HG02938 (cell line): Measurements from ENCODE around the gene OTOF.
"Not testable (repeated sequence)": the region's sequence is repeated elsewhere in the genome, so short reads cannot be mapped to it uniquely, and the experiment has no call there.

Experiments
- ATAC-seq: cut with Tn5 transposase; IDR thresholded peaks from one replicate; pipeline ENCODE4 v1.9.1; 2021; ENCODE audit warnings: mild to moderate bottlenecking, moderate library complexity; ENCODE audit not compliant: unreplicated experiment

Gene OTOF

DNA sequence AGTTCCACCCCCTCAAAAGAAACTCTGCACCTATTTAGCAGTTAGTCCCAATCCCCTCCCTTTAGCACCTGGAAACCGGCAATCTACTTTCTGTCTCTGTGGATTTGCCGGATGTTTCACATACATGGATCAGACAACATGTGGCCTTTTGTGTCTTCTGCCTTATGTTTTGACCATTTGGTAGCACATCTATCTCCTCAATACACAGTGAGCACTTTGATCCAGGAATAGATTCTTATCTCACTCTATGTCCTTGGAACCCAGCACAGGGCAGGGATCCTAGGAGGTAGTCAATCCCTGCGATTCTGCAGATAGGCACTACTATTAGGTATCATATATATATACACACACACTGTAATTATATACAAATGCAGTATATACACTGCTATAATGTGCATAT is 3.8 kb upstream of the OTOF start:
- ATAC-seq, result no peak

DNA sequence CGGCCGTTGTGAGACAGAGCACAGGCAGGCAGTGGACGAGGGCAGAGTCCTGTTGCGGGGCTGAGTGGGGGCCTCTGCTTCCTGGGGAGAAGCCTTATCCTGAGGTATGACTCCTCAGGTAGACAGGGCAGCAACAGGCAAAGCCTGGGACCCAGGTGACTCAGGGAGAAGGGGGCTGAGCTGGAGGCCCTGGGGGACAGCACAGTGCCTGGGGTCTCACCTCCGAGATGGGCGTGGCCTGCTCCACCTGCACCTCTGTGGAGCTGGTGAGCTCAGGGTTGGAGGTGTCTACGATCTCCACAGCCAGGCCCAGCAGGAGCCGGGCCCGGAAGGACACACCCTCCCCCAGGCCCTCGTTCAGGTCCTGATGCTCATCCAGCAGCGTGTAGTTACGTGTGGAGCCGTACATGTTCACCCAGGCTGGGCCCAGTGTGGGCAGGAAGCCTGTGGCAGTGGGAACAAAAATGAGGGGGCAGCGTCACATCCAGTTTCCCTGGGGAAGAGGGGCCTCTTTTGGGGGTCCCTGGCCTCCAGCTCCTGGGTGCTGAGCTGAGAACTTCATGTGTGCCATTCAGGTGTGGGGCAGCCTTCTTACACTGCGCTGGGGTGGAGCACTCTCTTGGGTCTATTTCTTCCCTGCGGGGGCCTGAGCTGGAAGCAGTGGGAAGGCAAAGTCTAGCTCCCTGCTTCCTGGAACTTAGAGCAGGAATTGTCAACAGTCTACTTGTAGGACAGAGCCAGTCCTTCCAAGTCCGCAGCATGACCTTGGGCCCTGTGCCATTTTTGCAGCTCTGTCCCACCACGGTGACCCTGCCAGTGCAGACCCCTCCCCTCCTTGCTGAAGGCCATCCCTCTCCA is 2.9 kb upstream of the OTOF start:
- ATAC-seq, result no peak

DNA sequence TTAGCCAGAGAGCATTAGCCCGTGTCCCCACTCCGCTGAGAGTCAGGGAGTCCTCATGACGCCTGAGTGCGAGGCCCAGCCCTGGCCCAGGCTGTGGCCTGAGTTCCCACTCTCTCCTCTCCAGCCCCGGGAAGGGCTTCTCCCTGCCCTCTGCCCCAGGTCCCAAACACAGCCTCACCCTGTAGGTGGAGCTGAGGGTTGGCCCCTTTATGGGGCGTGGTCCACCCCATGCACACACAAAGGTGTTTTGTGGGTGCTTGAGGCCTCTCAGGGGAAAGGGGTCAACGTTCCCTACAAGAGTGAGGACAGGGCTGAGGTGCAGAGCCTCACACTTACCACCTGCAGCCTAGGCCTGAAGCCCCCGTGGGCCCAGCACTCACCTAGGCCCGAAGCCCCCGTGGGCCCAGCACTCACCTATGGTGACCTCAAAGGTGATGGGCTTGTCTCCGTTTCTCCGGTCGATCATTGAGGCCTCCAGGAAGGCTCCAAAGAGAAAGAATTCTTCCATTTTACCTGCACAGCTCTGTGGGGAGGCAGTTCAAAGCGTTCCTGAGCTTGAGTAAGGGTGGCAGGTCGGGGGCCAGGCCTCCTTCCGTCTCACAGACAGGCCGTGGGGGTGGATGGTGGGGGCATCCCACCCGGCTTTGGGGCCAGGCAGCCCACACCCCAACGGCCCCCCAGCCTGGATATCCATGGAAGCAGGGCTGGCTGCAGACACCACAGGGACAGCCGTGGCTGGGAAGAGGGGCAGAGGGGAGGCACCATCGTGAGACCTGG is 2.1 kb upstream of the OTOF start:
- ATAC-seq, result no peak

DNA sequence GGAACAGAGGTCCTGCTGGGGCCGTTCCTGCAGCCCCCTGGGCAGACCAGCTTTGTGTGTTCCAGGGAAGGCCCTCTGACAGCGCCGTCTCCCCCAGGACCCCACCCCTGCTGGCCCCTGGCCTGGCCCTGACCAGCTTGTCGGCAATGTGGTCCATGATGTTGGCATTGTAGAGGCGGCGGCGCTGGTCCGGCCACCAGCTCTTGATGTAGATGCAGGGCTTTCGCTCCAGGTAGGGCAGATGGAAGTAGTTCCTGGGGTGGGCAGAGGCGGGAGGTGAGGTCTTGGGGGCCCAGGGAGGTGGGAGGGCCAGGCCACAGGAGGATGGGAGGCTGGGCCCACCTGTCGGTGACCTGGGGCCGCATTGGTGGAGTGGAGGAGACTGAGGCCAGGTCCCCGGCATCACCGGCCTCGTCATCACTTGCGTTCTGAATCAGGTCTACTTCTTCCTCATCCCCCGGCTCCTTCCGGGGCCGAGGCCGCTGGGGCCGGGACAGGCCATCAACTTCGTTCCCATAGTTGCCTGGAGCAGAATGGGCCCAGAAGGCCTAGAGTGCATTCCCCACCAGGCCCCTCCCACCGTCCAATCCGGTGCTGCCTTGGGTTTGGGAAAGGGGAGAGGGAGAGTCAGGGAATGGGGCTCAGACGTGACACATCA is 1.3 kb upstream of the OTOF start:
- ATAC-seq, result no peak

DNA sequence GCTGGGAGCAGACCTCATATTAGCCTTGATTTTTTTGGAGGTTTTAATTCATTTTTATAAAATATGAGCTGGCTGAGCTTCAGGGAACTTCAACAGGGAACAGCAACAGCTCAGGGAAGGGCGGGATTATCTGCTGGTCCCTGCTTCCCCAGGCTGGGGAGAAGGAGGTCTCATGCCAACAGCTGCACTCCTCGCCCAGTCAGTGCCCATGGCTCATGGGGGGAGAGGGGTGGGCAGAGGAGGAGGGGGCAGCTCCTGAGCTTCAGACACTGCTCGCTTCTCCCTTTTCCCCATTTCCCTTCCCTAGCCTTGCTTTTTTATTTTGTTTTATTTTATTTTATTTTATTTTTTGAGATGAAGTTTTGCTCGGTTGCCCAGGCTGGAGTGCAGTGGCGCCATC is 442 bp upstream of the OTOF start:
- ATAC-seq, result no peak

DNA sequence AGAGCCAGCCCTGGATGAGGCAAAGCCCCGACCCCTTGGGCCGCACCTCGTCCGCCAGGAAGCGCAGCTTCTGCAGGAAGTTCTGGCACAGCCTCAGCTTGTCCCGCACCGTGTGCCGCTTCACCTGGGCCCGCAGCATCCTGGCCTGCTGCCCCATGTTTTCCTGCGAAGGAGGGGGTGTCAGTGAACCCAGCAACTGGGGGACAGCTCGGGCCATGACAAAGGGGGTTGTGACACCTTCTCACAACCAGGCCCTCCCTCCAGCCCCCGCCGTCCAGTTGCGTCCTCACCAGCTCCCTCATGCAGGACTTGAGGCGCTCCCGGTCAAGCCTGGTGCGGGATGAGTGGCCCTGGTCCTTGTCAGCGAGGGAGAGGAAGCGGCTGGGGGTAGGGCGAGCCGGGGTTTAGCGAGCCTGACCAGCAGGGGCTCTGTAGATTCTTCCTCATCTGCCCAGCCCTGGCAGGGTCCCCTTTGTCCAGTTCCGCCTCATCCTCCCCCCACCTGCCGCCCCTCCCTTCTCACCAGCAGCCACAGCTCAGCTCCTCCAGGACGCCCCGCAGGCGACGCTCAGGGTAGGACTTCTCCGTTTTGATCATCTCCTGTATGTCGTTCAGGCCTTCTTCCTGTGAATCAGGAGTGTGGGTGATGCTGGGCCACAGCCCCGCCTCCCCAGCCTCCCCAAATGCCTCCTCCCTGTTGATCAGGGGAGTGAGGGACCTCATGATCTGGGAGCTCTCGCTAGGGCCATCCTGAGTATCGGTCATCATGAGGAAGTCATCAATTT is 606 bp downstream of the OTOF start:
- ATAC-seq, result no peak

DNA sequence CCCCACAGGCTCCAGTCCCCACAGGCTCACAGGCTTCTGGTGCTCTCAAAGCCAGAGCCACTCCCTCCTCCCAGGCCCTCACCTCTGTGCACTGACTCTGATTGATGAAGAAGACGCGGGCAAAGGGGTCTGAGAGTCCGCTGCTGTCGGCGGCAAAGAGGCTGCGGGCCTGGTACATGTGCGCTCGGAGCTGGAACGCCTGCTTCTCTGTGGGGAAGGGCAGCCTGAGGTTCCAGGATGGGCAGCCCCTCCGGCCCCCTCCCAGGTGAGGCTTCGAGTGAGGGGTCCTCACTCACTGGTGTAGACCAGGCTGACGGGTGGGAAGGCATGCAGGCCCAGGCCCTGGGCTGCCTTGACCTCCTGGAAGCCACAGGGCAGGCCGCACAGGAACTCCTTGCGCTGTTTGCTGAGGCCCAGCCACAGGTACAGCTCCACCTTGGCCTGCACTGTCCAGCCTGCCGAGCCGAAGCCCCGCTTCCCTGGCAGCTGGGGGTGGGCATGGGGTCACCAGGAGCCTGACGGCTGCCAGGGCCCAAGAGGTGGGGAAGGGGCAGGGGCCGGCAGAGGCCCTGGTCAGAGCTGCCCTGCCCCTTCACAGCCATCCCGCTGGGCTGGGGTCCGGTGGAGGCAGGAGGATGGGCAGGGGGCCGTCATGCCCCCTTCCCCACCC is 2.0 kb downstream of the OTOF start:
- ATAC-seq, result no peak

DNA sequence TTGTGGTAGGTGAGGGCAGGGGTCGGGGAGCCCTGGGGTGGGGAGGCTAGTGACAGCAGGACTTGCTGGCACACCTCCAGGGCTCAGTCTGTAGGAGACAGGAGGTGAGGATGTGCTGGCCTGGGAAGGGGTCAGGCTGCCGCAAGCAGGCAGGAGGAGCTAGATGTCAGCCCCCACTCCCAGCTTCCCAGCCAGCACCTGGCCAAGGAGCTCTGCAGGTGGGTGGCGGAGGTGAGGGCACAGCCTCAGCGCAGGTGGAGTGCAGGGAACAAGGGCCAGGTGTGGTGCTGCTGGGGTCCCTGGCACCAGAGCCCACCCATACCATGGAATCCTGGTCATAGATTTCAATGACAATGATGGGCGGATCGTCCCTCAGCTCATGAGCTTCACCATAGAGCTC is 2.9 kb downstream of the OTOF start:
- ATAC-seq, result no peak

DNA sequence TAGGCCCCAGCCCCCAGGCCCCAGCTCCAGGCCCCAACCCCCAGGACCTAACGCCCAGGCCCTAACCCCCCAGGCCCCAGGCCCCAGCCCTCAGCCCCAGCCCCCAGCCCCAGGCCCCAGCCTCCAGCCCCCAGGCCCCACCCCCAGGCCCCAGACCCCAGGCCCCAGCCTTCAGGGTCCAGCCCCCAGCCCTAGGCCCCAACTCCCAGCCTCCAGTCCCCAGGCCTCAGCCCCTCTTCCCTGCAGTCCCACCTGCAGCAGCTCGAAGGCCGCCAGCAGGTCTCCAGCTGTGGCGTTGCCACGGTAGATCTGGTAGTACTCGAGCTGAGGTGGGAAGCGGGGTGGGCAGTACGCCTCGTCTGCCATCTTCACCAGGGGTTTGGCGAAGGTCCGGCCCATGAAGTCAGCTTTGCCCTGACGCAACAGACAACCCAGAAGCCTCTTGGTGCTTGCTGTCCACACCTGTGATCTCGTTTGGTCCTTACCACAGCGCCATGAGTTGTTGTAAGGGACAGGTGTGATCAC is 3.6 kb downstream of the OTOF start:
- ATAC-seq, result no peak

DNA sequence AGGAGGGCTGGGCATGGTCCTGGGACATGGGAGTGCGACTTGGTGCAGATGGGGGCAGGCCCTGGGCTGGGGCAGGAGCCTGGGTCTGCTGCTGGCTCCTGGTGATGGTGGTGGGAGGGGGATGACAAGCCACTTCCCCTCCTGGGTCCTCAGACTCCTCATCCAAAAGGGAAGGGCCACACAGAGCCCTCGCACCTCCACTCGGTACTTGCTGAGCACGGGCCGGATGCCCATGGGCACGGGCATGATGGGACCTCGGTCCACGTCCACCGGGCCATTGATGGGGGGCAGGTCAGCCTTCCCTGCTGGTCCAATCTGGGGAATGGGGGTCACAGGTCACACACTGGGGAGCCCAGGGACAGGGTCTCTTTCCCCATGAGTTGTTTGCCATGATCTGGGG is 4.1 kb downstream of the OTOF start:
- no peak for ATAC-seq

DNA sequence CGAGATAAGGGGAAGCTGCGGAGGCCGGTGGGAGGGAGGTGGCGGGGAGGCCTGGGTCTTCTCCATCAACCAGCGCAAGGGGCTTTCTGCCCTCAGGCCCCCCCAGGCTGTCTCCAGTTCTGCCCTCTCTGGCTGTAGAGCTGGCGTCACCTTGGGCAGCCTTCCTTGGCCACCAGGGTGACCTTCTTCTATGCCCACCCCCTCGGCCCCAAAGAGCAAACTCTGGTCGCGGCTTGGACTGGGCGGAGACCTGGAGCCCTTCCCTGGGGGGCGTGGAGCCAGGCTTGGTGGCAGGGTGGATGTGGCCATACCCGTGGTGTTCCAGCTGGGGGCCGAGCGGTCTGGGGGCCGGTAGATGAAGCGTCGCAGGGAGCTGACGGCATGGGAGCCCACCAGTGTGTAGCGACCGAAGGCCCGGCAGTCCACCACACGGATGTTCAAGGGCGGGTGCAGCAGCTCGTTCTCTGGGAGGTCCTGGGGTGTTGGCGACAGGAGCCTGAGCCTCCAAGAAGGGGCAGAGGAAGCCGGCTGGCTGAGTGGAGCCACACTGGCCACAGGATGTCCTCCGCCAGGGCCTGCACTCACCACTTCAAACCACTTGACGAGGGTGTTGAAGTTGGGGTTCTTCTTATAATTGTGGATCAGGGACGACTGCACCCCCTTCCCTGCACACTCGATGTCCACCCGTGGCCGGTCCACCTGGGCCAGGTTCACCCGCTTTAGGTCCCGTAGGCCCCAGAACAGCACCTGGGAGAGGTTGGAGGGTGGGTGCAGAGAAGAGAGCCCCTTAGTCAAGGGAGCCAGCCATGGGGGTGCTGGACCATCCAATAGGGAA is 4.9 kb downstream of the OTOF start:
- no peak for ATAC-seq

DNA sequence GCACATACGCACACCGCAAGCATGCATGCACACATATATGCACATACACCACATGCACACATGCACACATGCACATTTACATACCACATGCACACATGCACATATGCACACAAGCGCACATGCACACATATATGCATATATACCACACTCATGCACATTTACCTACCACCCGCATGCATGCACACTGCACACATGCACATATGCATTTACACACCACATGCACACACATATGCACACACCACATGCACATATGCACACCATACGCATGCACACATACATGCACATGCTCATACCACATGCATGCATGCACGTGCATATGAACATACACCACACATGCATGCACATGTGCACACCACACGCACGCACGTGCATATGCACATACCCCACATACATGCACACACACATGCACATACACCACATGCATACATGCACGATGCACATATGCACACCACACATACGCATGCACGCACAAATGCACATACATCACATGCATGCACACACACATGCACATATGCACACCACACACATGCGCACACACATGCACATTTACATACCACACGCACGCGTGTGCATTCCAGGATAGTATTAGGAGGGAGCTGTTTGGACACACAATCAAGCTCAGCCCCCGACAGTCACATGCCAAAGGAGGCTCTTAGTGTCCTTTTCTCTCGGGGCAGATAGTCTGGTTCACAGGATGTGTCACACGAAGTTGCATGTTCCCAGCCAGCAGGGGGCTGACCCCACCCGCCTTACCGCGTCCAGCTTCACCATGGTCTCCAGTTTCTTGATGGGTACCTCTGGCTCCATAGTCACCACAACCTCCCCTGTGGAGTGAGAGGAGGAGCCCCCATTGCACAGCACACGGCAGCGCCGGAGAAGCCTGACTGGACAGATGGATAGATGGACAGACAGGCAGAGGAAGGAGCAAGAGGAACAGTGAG is 5.9 kb downstream of the OTOF start:
- no peak for ATAC-seq

DNA sequence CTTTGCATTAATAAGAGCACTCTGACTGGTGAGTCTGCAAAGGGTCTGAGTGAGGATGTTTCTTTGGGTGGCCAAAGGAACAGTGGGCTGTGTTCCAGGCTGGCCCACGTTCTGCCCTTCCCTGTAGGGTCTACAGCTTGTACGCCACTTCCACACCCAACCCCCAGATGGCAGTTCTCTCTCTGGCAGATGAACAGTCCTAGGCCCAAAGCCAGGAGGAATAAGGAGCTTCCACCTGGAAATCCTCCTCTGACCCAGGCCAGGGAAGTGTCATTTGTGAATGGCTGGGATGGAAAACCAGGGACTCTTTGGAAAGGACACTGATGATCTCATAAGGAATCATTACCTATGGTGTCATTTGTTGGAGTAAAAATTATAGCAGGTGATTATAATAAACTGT is 6.6 kb downstream of the OTOF start:
- no peak for ATAC-seq

DNA sequence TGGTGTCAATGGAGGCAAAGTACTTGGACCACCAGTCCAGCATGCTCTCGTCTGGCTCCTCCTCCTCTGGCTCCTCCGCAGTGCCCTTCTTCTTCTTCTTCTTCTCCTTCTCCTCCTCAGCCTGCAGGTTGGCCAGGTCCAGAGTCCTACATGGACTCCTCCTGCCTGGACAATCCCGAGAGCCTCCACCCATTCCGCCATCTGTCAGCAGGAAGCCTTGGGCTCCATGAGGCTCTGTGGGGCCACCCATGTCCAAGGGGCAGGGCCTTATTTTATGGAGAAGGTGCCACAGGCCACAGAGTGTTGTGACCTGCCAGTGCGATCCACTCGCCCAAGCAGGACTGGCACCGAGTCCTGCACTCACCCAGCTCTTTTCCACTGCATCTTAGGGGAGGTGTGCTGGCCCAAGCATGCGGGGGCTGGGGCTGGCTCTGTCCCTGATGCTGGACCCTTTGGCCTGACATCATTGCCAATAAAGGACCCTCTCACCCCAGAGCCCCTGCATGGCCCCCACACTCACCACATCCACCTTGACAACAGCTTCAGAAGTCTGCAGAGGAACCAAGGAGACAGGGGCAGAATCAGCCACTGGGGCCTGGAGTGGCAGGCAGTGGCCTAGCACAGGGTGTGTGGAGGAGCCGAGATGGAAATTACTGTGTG is 7.2 kb downstream of the OTOF start:
- no peak for ATAC-seq

DNA sequence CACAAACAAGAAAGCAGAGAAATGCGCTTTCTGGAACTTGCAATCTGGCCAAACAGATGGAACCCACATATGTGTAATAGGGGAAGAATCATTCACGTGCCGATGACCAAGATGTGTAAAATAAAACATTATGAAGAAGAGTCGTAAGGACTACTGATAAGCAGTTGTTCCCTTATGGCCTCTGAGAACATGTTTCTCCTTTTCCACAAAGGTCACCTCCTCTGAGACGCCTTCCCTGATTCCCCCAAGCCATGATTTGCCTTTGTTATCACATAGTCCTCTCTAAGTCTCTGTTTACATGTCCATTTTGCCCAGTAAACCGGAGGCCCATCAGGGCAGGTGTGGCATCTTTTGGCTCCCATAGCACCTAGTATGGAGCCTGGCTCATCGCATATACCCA is 8.0 kb downstream of the OTOF start:
- ATAC-seq, result no peak

DNA sequence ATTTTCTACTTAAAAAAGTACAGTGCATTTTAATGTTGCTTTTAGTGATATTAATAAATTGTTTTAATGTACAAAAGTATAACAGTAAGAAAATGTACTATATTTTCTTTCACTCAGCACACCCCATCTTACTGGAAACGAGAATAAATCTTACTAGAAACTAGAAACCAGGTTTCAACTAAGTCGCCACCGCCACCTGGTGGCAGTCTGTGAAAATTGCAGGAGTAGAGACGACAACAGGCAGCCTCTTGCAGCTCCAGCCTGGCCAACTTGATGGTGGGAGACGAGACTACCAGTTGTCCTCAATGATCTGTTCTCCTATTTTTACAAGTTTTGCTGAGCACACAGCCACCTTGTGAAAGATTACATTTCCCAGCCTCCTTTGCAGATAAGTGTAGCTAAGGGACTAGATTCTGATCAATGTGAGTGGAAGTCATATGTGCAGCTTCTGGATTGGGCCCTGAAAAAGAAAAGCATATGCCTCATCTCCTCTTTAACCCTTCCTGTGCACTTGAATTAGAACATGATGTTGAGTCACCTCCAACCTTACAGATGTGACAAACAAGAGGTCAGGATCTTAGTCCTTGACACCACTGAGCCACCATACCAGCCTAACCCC is 8.7 kb downstream of the OTOF start:
- ATAC-seq, result no peak

DNA sequence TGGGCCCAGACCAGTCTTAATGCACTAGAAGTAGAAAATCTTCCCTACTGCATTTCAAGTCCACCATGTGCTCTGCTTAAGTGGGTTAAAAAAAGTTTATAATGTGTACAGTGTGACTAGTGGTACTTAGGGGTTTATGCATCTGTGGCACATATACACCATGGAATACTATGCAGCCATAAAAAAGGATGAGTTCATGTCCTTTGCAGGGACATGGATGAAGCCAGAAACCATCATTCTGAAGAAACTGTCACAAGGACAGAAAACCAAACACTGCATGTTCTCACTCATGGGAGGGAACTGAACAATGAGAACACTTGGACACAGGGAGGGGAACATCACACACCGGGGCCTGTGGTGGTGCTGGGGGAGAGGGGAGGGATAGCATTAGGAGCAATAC is 9.4 kb downstream of the OTOF start:
- ATAC-seq, result not testable (repeated sequence)
